ENCODE data around the gene TTPAL. TPM values are rescaled to one million over a fixed set of nuclear protein-coding genes. Genes with fewer than 3 reads are reported as not detected.

The TTPAL gene
- 7.0 and 7.5 TPM in 2 replicates for total RNA-seq

GRCh38 chr20:44475694-44476560 lies at the start of gene TTPAL:
TTPAL (plus strand) TSS chr20:44475874; CDS start chr20:44480000, 4,126 bp downstream.
- no peak for DNase-seq (ENCODE audit: extremely low read depth, low read depth, low spot score)

- no peak for DNase-seq (ENCODE audit: extremely low read depth, low read depth, low spot score)
Observed at GRCh38 chr20:44425923-44426322, 49.8 kb upstream of the TTPAL start.

- no peak for DNase-seq (ENCODE audit: extremely low read depth, low read depth, low spot score)
Observed at GRCh38 chr20:44426879-44427790, 48.5 kb upstream of the TTPAL start.

- no peak for DNase-seq (ENCODE audit: extremely low read depth, low read depth, low spot score)
Observed at GRCh38 chr20:44427804-44428173, 47.9 kb upstream of the TTPAL start.

- DNase-seq (ENCODE audit: extremely low read depth, low read depth, low spot score), result no peak
Observed at GRCh38 chr20:44428174-44429016, 47.3 kb upstream of the TTPAL start.

GRCh38 chr20:44429017-44429339 lies 46.7 kb upstream of the TTPAL start:
- DNase-seq (ENCODE audit: extremely low read depth, low read depth, low spot score), result no peak

GRCh38 chr20:44429419-44430269 lies 46.0 kb upstream of the TTPAL start:
- no peak for DNase-seq (ENCODE audit: extremely low read depth, low read depth, low spot score)

- DNase-seq (ENCODE audit: extremely low read depth, low read depth, low spot score), result no peak
Observed at GRCh38 chr20:44430270-44431065, 45.2 kb upstream of the TTPAL start.

GRCh38 chr20:44431118-44431501 lies 44.6 kb upstream of the TTPAL start:
- no peak for DNase-seq (ENCODE audit: extremely low read depth, low read depth, low spot score)

- DNase-seq (ENCODE audit: extremely low read depth, low read depth, low spot score), result no peak
Observed at GRCh38 chr20:44431502-44432234, 44.0 kb upstream of the TTPAL start.

- DNase-seq (ENCODE audit: extremely low read depth, low read depth, low spot score), result no peak
Observed at GRCh38 chr20:44432618-44433577, 42.8 kb upstream of the TTPAL start.

GRCh38 chr20:44433751-44434538 lies 41.7 kb upstream of the TTPAL start:
- no peak for DNase-seq (ENCODE audit: extremely low read depth, low read depth, low spot score)

GRCh38 chr20:44435630-44436335 lies 39.9 kb upstream of the TTPAL start:
- no peak for DNase-seq (ENCODE audit: extremely low read depth, low read depth, low spot score)

- DNase-seq (ENCODE audit: extremely low read depth, low read depth, low spot score), result no peak
Observed at GRCh38 chr20:44436393-44436792, 39.3 kb upstream of the TTPAL start.

- no peak for DNase-seq (ENCODE audit: extremely low read depth, low read depth, low spot score)
Observed at GRCh38 chr20:44437497-44437896, 38.2 kb upstream of the TTPAL start.

GRCh38 chr20:44438782-44439181 lies 36.9 kb upstream of the TTPAL start:
- DNase-seq (ENCODE audit: extremely low read depth, low read depth, low spot score), result no peak
